A549 treated with dexamethasone at 1 μM for 4 hours (cell line): Measurements from ENCODE around the gene TMEM60. TPM values are rescaled to one million over a fixed set of nuclear protein-coding genes. Genes with fewer than 3 reads are reported as not detected.

ENCODE experiments used
- total RNA-seq: library from RNA; stranded (reverse); fragments of 200-300 nt; extraction: Qiagen RNA extraction; gene quantifications from 5 replicates; pipeline ENCODE4 v1.2.3, GENCODE V29; 2022

TMEM60 gene, protein sequence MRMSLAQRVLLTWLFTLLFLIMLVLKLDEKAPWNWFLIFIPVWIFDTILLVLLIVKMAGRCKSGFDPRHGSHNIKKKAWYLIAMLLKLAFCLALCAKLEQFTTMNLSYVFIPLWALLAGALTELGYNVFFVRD
- 24.1 to 28.6 TPM (median 27.0 TPM) in 5 replicates for total RNA-seq

GRCh38 chr7:77798394-77799077 lies at the start of gene TMEM60, which contains the start of gene PHTF2:
Gene TMEM60, minus strand, starts transcription at chr7:77798434. Its CDS starts 4,061 bp downstream, at chr7:77794373.
Gene PHTF2, plus strand, starts transcription at chr7:77798773.

Other genes starting within 250 kb of the TMEM60 start
- 8.2 to 10.5 TPM (median 9.8 TPM) in 5 replicates for gene RSBN1L, start 102.0 kb downstream of the TMEM60 start, total RNA-seq
- 12.2 to 18.3 TPM (median 16.8 TPM) in 5 replicates for gene PHTF2, start 339 bp upstream of the TMEM60 start, total RNA-seq